Measurements from ENCODE around the gene GFRA1. TPM values are rescaled to one million over a fixed set of nuclear protein-coding genes. Genes with fewer than 3 reads are reported as not detected.
A peak's percentile ranks its signal among the peaks of the same experiment; 100 is the strongest.
"Not testable (repeated sequence)": the region's sequence is repeated elsewhere in the genome, so short reads cannot be mapped to it uniquely, and the experiment has no call there.

The GFRA1 gene
- total and polyA plus RNA-seq, 5 experiments from 2014 or later = not detected

DNA sequence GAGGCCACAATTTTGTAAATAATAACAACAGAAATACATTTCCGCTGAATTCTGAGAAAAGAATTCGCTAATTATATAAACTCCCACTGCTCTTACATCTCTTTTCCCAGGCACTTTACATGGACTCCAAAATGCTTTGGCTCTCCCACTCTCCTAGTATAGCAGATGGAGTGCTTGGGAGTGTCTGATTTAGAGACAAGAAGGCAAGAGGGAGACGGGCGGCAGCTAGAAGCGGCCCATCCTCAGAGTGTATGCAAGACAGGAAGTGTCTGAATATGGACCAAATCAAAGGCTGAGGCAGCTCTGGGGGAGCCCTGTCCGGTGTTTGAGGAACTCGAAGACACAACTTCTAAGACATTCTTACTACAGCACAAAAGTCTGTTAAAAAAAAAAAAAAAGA, 212.1 kb downstream of the GFRA1 start:
- POLR2A ChIA-PET = no interaction called here
- no peak overlapping the region for H3K4me3 Mint-ChIP-seq
- peaks cover 0 to 2% (median 0%) of the 10 kb centered on the region in 9 donors for H3K9me3 Mint-ChIP-seq
- DNase-seq (no peak), ATAC-seq (no peak)
- H3K27me3 Mint-ChIP-seq = peaks cover 0 to 18% (median 1%) of the 10 kb centered on the region in 5 donors
- no peak overlapping the region for H3K27ac Mint-ChIP-seq
- no peaks in the 10 kb centered on the region for H3K4me1 Mint-ChIP-seq
- no peaks in the 10 kb centered on the region for H3K36me3 Mint-ChIP-seq

DNA sequence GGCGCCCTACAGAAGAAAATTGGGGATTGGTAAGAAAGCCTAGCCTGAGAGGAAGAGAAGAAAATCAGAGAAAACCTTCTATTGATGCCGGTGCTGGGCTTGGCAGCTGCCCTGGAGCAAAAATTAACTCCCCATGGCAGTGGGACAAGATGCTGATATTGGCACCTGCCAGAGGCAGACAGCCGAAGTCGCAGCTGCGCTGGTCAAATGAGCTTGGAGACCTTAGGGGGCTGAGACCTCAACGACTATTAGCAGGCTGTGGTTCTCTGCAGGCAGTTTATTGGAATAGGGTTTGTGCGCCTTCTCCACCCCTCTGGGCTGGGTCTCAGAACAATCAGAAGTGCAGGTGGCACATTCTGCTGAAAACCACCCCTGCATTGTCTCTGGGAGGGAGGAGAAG, 213.7 kb downstream of the GFRA1 start:
- Mint-ChIP-seq H3K36me3 (no peaks in the 10 kb centered on the region), H3K27ac (no peak overlapping the region), H3K9me3 (peaks cover 0 to 4% (median 0%) of the 10 kb centered on the region in 9 donors), H3K4me1 (no peaks in the 10 kb centered on the region), H3K4me3 (no peak overlapping the region), H3K27me3 (peaks cover 0 to 18% (median 3%) of the 10 kb centered on the region in 5 donors)
- POLR2A ChIA-PET = no interaction called here
- ATAC-seq = no peak
- no peak for DNase-seq

GRCh38 chr10:116056445-116057293, 216.3 kb downstream of the GFRA1 start:
- DNase-seq (no peak), ATAC-seq (no peak)
- H3K4me3 Mint-ChIP-seq = no peak overlapping the region
- no peaks in the 10 kb centered on the region for H3K36me3 Mint-ChIP-seq
- POLR2A ChIA-PET = no interaction called here
- H3K27ac Mint-ChIP-seq = no peak overlapping the region
- peaks cover 0 to 18% (median 3%) of the 10 kb centered on the region in 5 donors for H3K27me3 Mint-ChIP-seq
- H3K9me3 Mint-ChIP-seq = peaks cover 0 to 5% (median 0%) of the 10 kb centered on the region in 9 donors
- no peaks in the 10 kb centered on the region for H3K4me1 Mint-ChIP-seq

- POLR2A ChIA-PET = no interaction called here
- DNase-seq (no peak), ATAC-seq (no peak)
- Mint-ChIP-seq H3K4me1 (no peaks in the 10 kb centered on the region), H3K27ac (no peak overlapping the region), H3K4me3 (no peak overlapping the region), H3K36me3 (no peaks in the 10 kb centered on the region), H3K9me3 (peaks cover 0 to 5% (median 0%) of the 10 kb centered on the region in 9 donors), H3K27me3 (peaks cover 0 to 18% (median 3%) of the 10 kb centered on the region in 5 donors)
Observed at GRCh38 chr10:116055917-116056252, 217.1 kb downstream of the GFRA1 start.

DNA sequence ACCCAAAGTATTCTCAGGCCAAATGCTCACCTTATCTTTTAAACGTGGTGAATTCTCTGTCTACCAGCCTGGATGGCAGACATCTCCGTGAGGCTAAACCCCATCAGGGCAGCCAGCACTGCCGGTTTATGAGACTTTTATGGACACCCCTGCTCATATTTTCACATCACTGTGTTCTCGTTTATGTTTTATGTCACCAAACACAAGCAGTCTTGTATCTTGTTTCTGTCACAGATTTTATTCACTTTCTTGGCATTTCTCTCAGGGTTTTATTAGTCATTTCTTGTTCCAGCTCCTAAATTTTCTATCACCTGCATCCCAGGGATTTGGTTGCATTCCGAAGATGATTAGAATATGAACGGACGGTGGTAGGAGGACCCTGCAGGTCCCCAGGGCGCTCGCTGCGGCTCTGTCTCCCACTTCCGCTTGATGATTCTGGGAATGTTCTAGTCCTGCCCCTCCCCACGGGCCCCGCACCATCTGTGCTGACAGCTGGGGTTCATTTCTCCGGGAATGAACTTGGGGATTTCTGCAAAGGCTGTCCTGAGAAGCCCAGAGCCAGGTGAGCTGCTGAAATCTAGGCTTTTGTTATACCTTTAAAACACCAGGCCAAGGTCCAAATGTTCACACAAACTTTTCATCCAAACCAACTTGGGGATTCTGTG, 217.6 kb downstream of the GFRA1 start:
- Mint-ChIP-seq H3K4me1 (no peaks in the 10 kb centered on the region), H3K27ac (no peak overlapping the region)
- ATAC-seq = no peak

GRCh38 chr10:116053910-116054309, 219.1 kb downstream of the GFRA1 start:
- H3K4me1 Mint-ChIP-seq = no peaks in the 10 kb centered on the region
- peaks cover 0 to 5% (median 0%) of the 10 kb centered on the region in 9 donors for H3K9me3 Mint-ChIP-seq
- ATAC-seq (no peak), DNase-seq (no peak)
- H3K36me3 Mint-ChIP-seq = no peaks in the 10 kb centered on the region
- POLR2A ChIA-PET = no interaction called here
- H3K4me3 Mint-ChIP-seq = no peak overlapping the region
- H3K27ac Mint-ChIP-seq = no peak overlapping the region
- peaks cover 0 to 9% (median 2%) of the 10 kb centered on the region in 5 donors for H3K27me3 Mint-ChIP-seq

More for the DNA sequence above, 217.6 kb downstream of the GFRA1 start:
- H3K36me3 Mint-ChIP-seq = no peaks in the 10 kb centered on the region
- no peak overlapping the region for H3K4me3 Mint-ChIP-seq
- POLR2A ChIA-PET = no interaction called here
- peaks cover 0 to 17% (median 3%) of the 10 kb centered on the region in 5 donors for H3K27me3 Mint-ChIP-seq
- H3K9me3 Mint-ChIP-seq = peaks cover 0 to 5% (median 0%) of the 10 kb centered on the region in 9 donors
- no peak for DNase-seq

- H3K4me1 Mint-ChIP-seq, H3K36me3 Mint-ChIP-seq, POLR2A ChIA-PET, H3K27me3 Mint-ChIP-seq, H3K9me3 Mint-ChIP-seq, DNase-seq, H3K27ac Mint-ChIP-seq, ATAC-seq, H3K4me3 Mint-ChIP-seq: not testable (repeated sequence)
Observed at GRCh38 chr10:116053009-116053730, 219.8 kb downstream of the GFRA1 start.

- H3K36me3 Mint-ChIP-seq, DNase-seq, H3K4me1 Mint-ChIP-seq, H3K27ac Mint-ChIP-seq, POLR2A ChIA-PET, H3K4me3 Mint-ChIP-seq, H3K9me3 Mint-ChIP-seq, ATAC-seq, H3K27me3 Mint-ChIP-seq: not testable (repeated sequence)
Observed at GRCh38 chr10:116052522-116052921, 220.5 kb downstream of the GFRA1 start.

DNA sequence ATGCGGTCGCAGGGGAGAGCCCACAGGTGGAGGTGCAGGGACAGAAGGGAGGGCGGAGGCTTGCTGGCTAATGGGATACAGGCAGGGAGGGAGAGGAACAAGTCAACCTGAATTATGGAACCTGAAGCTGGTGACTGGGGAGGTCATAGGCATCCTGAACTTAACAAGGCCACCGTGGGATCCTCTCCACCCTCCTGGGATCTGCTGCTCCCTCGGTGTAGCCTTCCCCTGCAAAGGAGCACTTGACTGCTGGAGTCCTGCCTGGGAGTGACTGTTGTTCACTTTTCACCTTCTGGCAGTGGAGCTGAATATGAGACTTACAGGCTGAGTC, 223.1 kb downstream of the GFRA1 start:
- Mint-ChIP-seq H3K4me1 (no peaks in the 10 kb centered on the region), H3K4me3 (no peak overlapping the region), H3K27ac (no peak overlapping the region), H3K27me3 (peaks cover 0 to 3% (median 2%) of the 10 kb centered on the region in 5 donors), H3K36me3 (no peaks in the 10 kb centered on the region), H3K9me3 (peaks cover 0 to 8% (median 0%) of the 10 kb centered on the region in 9 donors)
- POLR2A ChIA-PET = no interaction called here
- ATAC-seq = no peak
- no peak for DNase-seq

DNA sequence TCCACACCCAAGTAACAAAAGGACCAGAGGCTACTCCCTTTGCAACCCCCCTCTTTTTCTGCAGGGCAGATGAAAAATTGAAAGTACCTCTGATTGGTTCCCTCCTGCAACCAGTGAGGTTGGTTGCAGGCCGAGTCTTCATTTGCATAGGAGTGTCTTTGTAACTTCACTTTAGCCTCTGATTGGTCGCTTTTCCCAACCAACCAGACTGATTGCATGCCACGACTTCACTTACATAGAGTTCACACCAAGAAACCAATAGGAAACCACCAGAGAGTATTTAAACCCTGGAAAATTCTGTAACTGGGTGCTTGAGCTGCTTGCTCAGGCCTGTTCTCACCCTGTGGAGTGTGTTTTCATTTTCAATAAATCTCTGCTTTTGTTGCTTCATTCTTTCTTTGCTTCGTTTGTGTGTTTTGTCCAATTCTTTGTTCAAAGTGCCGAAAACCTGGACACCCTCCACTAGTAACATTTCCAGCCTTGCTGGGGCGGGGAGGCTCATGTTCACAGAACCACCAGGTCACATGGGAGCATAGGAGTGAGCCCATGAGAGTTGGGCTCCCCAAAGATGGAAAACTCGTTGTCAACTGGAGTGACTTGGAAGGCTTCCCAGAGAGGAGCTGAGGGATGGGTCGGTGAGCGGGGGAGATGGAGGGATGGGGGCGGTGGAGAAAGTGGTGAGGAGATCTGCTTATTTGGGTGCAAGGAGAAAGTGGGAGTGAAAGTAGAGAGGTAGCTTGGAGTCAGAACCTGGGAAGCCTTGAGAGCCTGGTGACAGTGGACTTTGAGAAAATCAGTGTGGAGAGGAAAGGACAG, 223.6 kb downstream of the GFRA1 start:
- POLR2A ChIA-PET = no interaction called here
- peaks cover 0 to 4% (median 0%) of the 10 kb centered on the region in 9 donors for H3K9me3 Mint-ChIP-seq
- H3K36me3 Mint-ChIP-seq = no peaks in the 10 kb centered on the region
- no peak for DNase-seq
- peaks cover 0 to 3% (median 0%) of the 10 kb centered on the region in 5 donors for H3K27me3 Mint-ChIP-seq
- no peak for ATAC-seq
- H3K4me1 Mint-ChIP-seq = no peaks in the 10 kb centered on the region
- no peak overlapping the region for H3K4me3 Mint-ChIP-seq
- H3K27ac Mint-ChIP-seq = no peak overlapping the region

DNA sequence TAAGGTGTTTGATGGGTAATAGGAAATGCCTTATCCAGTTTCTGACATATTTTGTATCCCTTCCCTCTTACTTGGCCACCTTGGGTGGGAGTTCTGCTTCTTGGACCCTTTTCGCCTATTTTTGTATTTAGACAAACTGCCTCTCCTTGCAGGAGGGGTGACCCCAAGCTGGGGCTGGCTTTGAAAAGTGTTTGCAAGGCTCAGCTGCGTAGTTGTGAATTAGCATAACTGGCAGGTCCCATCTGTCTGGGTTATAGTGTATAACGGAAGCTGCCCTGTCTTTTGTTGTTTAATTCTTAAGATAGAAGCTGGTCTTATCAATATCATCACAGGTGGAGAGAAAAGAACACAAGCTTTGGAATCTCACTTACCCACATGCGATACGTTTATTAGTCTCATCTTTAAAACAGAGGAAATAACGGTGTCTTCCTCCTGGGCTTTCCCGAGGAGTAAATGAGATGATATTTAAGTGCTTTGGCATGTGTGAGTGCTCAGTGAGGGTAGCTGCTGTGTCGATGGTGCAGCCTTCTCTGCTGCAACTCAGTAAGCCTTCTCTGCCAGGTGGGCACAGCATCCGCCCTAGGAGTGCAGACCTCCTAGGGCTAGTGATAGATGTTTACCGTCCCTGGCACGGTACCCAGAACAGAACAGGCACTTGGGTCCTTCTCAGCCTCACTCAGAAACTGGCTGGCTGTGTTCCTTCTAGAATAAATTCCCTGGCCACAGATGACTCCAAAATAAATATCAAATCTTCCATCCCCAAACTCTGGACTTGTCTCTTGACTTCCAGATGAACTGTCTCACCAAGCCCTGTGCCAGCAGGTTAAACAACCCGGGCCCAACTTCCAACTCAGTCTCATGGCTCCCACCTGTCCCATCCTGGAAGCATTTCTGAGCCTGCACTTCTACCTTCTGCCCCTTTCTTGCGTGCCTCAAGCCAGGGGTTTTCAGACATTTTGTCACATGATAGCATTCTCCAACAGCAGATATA, 227.3 kb downstream of the GFRA1 start:
- Mint-ChIP-seq H3K9me3 (peaks cover 0 to 12% (median 1%) of the 10 kb centered on the region in 9 donors), H3K27me3 (peaks cover 0 to 15% (median 2%) of the 10 kb centered on the region in 5 donors), H3K4me1 (peaks cover 0 to 1% (median 0%) of the 10 kb centered on the region in 4 donors), H3K27ac (peak overlapping the region in 1 of 10 donors; percentile 47), H3K4me3 (no peak overlapping the region), H3K36me3 (no peaks in the 10 kb centered on the region)
- POLR2A ChIA-PET = no interaction called here
- DNase-seq (no peak), ATAC-seq (no peak)
